ENCODE results near the gene IL3.
"Not testable (repeated sequence)": the region's sequence is repeated elsewhere in the genome, so short reads cannot be mapped to it uniquely, and the experiment has no call there.

IL3 gene

DNA sequence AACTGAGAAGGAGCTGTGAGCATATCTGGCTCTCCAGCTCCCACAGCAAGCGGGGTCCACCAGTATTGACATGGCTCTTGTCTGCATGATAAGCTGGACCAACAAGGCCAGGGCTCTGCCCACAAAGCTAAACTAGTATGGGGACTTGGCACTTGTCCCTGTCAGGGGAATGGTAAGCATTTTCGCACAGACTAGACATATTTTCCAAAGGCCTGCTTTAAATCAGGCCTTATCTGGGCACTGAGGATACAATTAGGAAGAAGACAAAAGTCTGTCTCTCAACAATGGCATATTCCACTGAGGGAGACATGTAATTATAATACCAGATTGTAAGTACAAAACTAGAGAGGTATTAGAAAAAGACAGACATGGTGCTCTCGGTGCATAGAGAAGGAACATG lies 45.2 kb downstream of the IL3 start:
- TF ChIP-seq, protein P1, sequence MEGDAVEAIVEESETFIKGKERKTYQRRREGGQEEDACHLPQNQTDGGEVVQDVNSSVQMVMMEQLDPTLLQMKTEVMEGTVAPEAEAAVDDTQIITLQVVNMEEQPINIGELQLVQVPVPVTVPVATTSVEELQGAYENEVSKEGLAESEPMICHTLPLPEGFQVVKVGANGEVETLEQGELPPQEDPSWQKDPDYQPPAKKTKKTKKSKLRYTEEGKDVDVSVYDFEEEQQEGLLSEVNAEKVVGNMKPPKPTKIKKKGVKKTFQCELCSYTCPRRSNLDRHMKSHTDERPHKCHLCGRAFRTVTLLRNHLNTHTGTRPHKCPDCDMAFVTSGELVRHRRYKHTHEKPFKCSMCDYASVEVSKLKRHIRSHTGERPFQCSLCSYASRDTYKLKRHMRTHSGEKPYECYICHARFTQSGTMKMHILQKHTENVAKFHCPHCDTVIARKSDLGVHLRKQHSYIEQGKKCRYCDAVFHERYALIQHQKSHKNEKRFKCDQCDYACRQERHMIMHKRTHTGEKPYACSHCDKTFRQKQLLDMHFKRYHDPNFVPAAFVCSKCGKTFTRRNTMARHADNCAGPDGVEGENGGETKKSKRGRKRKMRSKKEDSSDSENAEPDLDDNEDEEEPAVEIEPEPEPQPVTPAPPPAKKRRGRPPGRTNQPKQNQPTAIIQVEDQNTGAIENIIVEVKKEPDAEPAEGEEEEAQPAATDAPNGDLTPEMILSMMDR (IDR thresholded peaks at IDR 0.05; ENCODE audit: borderline replicate concordance, insufficient read depth, low read depth, low read length), result no peak
- no peak overlapping the region for H3K4me3 ChIP-seq (ENCODE audit: low read depth, low read length)

DNA sequence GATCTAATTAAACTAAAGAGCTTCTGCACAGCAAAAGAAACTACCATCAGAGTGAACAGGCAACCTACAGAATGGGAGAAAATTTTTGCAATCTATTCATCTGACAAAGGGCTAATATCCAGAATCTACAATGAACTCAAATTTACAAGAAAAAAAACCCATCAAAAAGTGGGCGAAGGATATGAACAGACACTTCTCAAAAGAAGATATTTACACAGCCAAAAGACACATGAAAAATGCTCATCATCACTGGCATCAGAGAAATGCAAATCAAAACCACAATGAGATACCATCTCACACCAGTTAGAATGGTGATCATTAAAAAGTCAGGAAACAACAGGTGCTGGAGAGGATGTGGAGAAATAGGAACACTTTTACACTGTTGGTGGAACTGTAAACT lies 48.0 kb downstream of the IL3 start:
- not testable (repeated sequence) for H3K4me3 ChIP-seq (ENCODE audit: low read depth, low read length)

DNA sequence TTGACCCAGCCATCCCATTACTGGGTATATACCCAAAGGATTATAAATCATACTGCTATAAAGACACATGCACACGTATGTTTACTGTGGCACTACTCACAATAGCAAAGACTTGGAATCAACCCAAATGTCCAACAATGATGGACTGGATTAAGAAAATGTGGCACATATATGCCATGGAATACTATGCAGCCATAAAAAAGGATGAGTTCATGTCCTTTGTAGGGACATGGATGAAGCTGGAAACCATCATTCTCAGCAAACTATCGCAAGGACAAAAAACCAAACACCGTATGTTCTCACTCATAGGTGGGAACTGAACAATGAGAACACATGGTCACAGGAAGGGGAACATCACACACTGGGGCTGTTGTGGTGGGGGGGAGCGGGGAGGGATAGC lies 48.5 kb downstream of the IL3 start:
- H3K4me3 ChIP-seq (ENCODE audit: low read depth, low read length), result not testable (repeated sequence)

DNA sequence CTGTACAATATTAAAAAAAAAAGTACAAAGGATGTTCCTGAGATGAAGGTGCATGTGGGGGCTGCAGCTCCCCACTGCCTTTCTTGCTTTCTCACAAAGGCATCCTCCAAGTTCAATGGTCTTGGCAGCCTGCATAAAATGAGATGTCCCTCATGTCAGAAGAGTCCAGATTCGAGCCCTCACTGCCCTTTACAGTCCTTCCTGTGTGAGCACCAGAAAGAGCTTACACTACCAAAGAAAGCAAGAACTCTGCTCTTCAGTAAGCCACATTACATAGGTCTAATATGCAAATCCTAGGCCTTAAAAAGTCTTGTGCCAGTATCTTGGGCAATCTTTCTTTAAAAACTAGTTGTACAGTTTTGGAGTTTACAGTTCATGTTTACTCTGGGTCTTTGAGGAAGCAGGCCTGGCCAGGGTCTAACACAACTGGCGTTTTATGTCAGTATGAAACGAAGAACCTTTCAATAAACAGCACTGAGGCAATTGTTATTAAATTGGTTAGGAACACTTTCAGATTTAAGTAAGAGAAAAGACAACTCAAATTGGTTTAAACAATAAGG lies 49.1 kb downstream of the IL3 start:
- TF ChIP-seq, protein P1 (IDR thresholded peaks at IDR 0.05; ENCODE audit: borderline replicate concordance, insufficient read depth, low read depth, low read length), result no peak
- no peak overlapping the region for H3K4me3 ChIP-seq (ENCODE audit: low read depth, low read length)

DNA sequence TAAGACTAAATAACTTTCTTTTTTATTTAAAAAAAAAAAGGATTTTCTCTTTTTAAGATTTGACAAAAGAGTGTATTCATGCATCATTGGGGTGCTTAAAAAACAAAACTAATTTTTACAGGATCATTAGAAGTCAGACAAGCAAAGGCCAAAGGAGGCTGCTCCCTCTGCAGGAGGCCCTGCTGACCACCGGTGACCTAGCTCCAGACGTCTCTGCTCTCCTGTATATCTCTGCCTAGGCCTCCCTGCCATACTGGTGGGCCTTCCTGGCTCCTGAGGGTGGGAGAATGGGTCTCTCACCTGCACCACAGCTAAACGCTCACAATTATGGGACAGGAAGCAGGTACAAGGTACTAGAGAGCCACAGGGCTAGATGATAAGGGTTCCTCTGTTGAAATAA lies 49.7 kb downstream of the IL3 start:
- TF ChIP-seq, protein P1 (IDR thresholded peaks at IDR 0.05; ENCODE audit: borderline replicate concordance, insufficient read depth, low read depth, low read length), result no peak

DNA sequence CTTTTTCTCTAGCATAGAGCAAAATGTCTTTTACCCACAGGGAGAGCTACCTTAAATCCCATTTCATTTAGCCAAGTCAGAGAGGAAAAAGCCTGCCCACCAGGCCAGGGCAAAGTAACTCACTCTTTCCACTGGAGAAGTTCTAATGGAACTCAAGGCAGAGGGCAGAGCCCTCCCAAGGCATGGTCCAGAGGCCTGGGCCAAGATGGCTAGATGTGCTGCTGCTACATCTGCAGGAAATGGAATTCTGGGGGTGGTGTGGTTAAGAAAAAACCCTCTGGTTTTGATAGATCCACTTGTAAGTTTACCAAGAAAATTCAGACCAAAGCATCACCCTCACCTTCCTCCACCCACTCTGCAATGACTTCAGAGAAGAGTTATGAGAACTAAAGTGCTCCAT lies 50.5 kb downstream of the IL3 start:
- H3K4me3 ChIP-seq (ENCODE audit: low read depth, low read length), result no peak overlapping the region
- TF ChIP-seq, protein P1 (IDR thresholded peaks at IDR 0.05; ENCODE audit: borderline replicate concordance, insufficient read depth, low read depth, low read length), result no peak

More for the DNA sequence above, 49.7 kb downstream of the IL3 start:
- no peak overlapping the region for H3K4me3 ChIP-seq (ENCODE audit: low read depth, low read length)

DNA sequence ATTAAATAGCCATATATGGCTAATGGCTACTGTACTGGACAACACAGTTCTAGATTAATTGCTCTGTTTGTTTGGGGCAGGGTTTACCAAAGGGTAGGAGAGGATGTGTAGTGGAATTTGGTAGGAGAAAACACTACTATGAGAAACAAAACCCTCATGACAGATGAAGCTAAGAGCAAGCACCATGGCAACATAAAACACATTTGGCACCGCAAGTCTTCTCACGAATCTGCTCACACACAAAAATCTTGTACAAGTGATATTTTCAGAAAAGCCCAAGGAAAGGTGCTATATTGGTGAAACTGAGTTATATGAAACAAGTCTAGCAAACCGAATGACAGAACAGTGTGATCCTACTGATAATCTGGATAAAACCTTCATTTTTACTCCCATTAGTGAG lies 51.7 kb downstream of the IL3 start:
- H3K4me3 ChIP-seq (ENCODE audit: low read depth, low read length), result no peak overlapping the region
- TF ChIP-seq, protein P1 (IDR thresholded peaks at IDR 0.05; ENCODE audit: borderline replicate concordance, insufficient read depth, low read depth, low read length), result no peak
